Stimulated activated CD8-positive, alpha-beta memory T cell treated with anti-CD3 and anti-CD28 coated beads, Interleukin-15, amount 100 ng/mL, for 1 hour (primary cell): ENCODE data around the gene UCN.

Experiments used
- DNase-seq: peaks from one replicate; pipeline ENCODE4 v3.0.0-alpha.2; 2020; ENCODE audit warnings: low read depth

The UCN gene

GRCh38 chr2:27261241-27261925, 46.9 kb downstream of the UCN start:
- DNase-seq = no peak

- no peak for DNase-seq
Observed at GRCh38 chr2:27258051-27258450, 50.2 kb downstream of the UCN start.
